ENCODE data around the gene YPEL4.
"Not testable (repeated sequence)": the region's sequence is repeated elsewhere in the genome, so short reads cannot be mapped to it uniquely, and the experiment has no call there.

YPEL4 gene

GRCh38 chr11:57649826-57650738 is at the start of gene YPEL4:
YPEL4 (minus strand) TSS chr11:57649912; CDS start chr11:57647107, 2,805 bp downstream.
- Histone ChIP-seq H3K4me2 (ENCODE audit: low read depth, low read length, poor library complexity, severe bottlenecking) (peak within 1 kb of the TSS; percentile 80), H3K36me3 (ENCODE audit: insufficient read depth, low read length) (no peaks in the 10 kb centered on the region)

GRCh38 chr11:57698843-57699365 is 49.2 kb upstream of the YPEL4 start:
- Histone ChIP-seq H3K27me3 (ENCODE audit: insufficient read depth, low read length, poor library complexity, severe bottlenecking) (no peaks in the 10 kb centered on the region), H3K36me3 (ENCODE audit: insufficient read depth, low read length) (peaks cover 76% of the 10 kb centered on the region), H3K9me3 (ENCODE audit: insufficient read depth, low read depth, low read length) (no peaks in the 10 kb centered on the region), H3K79me2 (ENCODE audit: insufficient read depth, low read length) (no peaks in the 10 kb centered on the region), H3F3A (ENCODE audit: low read depth) (no peaks in the 10 kb centered on the region), H3K9ac (ENCODE audit: low read depth, low read length, poor library complexity, severe bottlenecking) (no peak overlapping the region), H2AFZ (ENCODE audit: low read length) (no peak overlapping the region), H3K4me3 (ENCODE audit: low read length, poor library complexity, severe bottlenecking) (no peak overlapping the region), H3K4me1 (ENCODE audit: insufficient read depth, low read length, poor library complexity, severe bottlenecking) (no peaks in the 10 kb centered on the region), H3K4me2 (ENCODE audit: low read depth, low read length, poor library complexity, severe bottlenecking) (no peak overlapping the region), H4K20me1 (ENCODE audit: insufficient read depth, low read length, poor library complexity, severe bottlenecking) (no peaks in the 10 kb centered on the region), H3K9me2 (replicated peaks; ENCODE audit: low read depth, low read length) (no peaks in the 10 kb centered on the region)
- TF ChIP-seq EZH2phosphoT487 (IDR thresholded peaks at IDR 0.05; ENCODE audit: borderline replicate concordance) (no peak), CTCF (conservative IDR thresholded peaks at IDR 0.05; ENCODE audit: low read length) (no peak)

More at GRCh38 chr11:57649826-57650738, at the start of gene YPEL4:
- Histone ChIP-seq H4K20me1 (ENCODE audit: insufficient read depth, low read length, poor library complexity, severe bottlenecking) (no peaks in the 10 kb centered on the region), H3K79me2 (ENCODE audit: insufficient read depth, low read length) (no peaks in the 10 kb centered on the region), H3K9ac (ENCODE audit: low read depth, low read length, poor library complexity, severe bottlenecking) (peak within 1 kb of the TSS; percentile 64), H3K4me3 (ENCODE audit: low read length, poor library complexity, severe bottlenecking) (peak within 1 kb of the TSS; percentile 68), H3F3A (ENCODE audit: low read depth) (no peaks in the 10 kb centered on the region), H3K9me3 (ENCODE audit: insufficient read depth, low read depth, low read length) (no peaks in the 10 kb centered on the region), H2AFZ (ENCODE audit: low read length) (no peak within 1 kb of the TSS), H3K4me1 (ENCODE audit: insufficient read depth, low read length, poor library complexity, severe bottlenecking) (peaks cover 51% of the 10 kb centered on the region), H3K27me3 (ENCODE audit: insufficient read depth, low read length, poor library complexity, severe bottlenecking) (no peaks in the 10 kb centered on the region), H3K9me2 (replicated peaks; ENCODE audit: low read depth, low read length) (no peaks in the 10 kb centered on the region)
- TF ChIP-seq CTCF (conservative IDR thresholded peaks at IDR 0.05; ENCODE audit: low read length), result no peak
- TF ChIP-seq EZH2phosphoT487 (IDR thresholded peaks at IDR 0.05; ENCODE audit: borderline replicate concordance), result no peak

GRCh38 chr11:57690474-57690873 is 40.8 kb upstream of the YPEL4 start:
- not testable (repeated sequence) for H3K27me3 ChIP-seq (ENCODE audit: insufficient read depth, low read length, poor library complexity, severe bottlenecking); H3K9ac ChIP-seq (ENCODE audit: low read depth, low read length, poor library complexity, severe bottlenecking); H3K4me2 ChIP-seq (ENCODE audit: low read depth, low read length, poor library complexity, severe bottlenecking); H4K20me1 ChIP-seq (ENCODE audit: insufficient read depth, low read length, poor library complexity, severe bottlenecking); H3K4me1 ChIP-seq (ENCODE audit: insufficient read depth, low read length, poor library complexity, severe bottlenecking); H2AFZ ChIP-seq (ENCODE audit: low read length); H3K4me3 ChIP-seq (ENCODE audit: low read length, poor library complexity, severe bottlenecking); H3K9me3 ChIP-seq (ENCODE audit: insufficient read depth, low read depth, low read length); H3K9me2 ChIP-seq (replicated peaks; ENCODE audit: low read depth, low read length); H3F3A ChIP-seq (ENCODE audit: low read depth); H3K79me2 ChIP-seq (ENCODE audit: insufficient read depth, low read length)
- peaks cover 86% of the 10 kb centered on the region for H3K36me3 ChIP-seq (ENCODE audit: insufficient read depth, low read length)
